Mucosa of rectum (tissue), 2 donors: ENCODE data around the gene TPM4.
A peak's percentile ranks its signal among the peaks of the same experiment; 100 is the strongest.
"Not testable (repeated sequence)": the region's sequence is repeated elsewhere in the genome, so short reads cannot be mapped to it uniquely, and the experiment has no call there.

Experiments used
- H3K27ac ChIP-seq, 2 donors: one replicate each; pipeline ENCODE4 v1.7.0; 2013; ENCODE audit warnings: inconsistent platforms in 2 of 2, low read depth in 2 of 2, low read length in 2 of 2
- H3K27me3 ChIP-seq, 2 donors: one replicate each; pipeline ENCODE4 v1.7.0; 2013; ENCODE audit warnings: low read length in 2 of 2; ENCODE audit not compliant: control insufficient read depth in 2 of 2, insufficient read depth in 2 of 2
- H3K36me3 ChIP-seq, 2 donors: one replicate each; pipeline ENCODE4 v1.7.0; 2013; ENCODE audit warnings: low read length in 2 of 2; ENCODE audit not compliant: control insufficient read depth in 2 of 2, insufficient read depth in 2 of 2
- H3K4me1 ChIP-seq, 2 donors: one replicate each; pipeline ENCODE4 v1.7.0; 2013; ENCODE audit warnings: low read length in 2 of 2, mild to moderate bottlenecking in 1 of 2; ENCODE audit not compliant: control insufficient read depth in 2 of 2, insufficient read depth in 2 of 2
- H3K4me3 ChIP-seq, 2 donors: one replicate each; pipeline ENCODE4 v1.7.0; 2013; ENCODE audit warnings: low read length in 2 of 2
- H3K9ac ChIP-seq, 2 donors: one replicate each; pipeline ENCODE4 v1.7.0; 2013; ENCODE audit warnings: low read length in 2 of 2, low read depth in 1 of 2, mild to moderate bottlenecking in 1 of 2
- H3K9me3 ChIP-seq, 2 donors: one replicate each; pipeline ENCODE4 v1.7.0; 2013; ENCODE audit warnings: low read length in 2 of 2; ENCODE audit not compliant: control insufficient read depth in 2 of 2
- donor health status: healthy.
- donor health status: Normal muscosa, but diverticular disease.

The TPM4 gene

GRCh38 chr19:16078759-16079707 lies 2.7 kb downstream of the TPM4 start:
- peak overlapping the region; percentile 90 to 97 for H3K9ac ChIP-seq
- peaks cover 23 to 32% of the 10 kb centered on the region in 2 donors for H3K4me1 ChIP-seq
- H3K4me3 ChIP-seq, result peak overlapping the region; percentile 75 to 77
- no peaks in the 10 kb centered on the region for H3K27me3 ChIP-seq
- no peaks in the 10 kb centered on the region for H3K9me3 ChIP-seq
- peak overlapping the region; percentile 98 to 99 for H3K27ac ChIP-seq
- peaks cover 20 to 32% of the 10 kb centered on the region in 2 donors for H3K36me3 ChIP-seq

- Histone ChIP-seq H3K9me3 (no peaks in the 10 kb centered on the region), H3K27me3 (no peaks in the 10 kb centered on the region), H3K4me1 (peaks cover 22 to 26% of the 10 kb centered on the region in 2 donors), H3K27ac (no peak overlapping the region), H3K9ac (no peak overlapping the region), H3K4me3 (no peak overlapping the region), H3K36me3 (peaks cover 58 to 74% of the 10 kb centered on the region in 2 donors)
Measured at GRCh38 chr19:16084067-16084685, 7.9 kb downstream of the TPM4 start.

- no peaks in the 10 kb centered on the region for H3K27me3 ChIP-seq
- H3K9ac ChIP-seq, result peak overlapping the region in 1 of 2 donors; percentile 6
- H3K9me3 ChIP-seq, result no peaks in the 10 kb centered on the region
- H3K36me3 ChIP-seq, result peaks cover 61 to 81% of the 10 kb centered on the region in 2 donors
- no peak overlapping the region for H3K27ac ChIP-seq
- H3K4me1 ChIP-seq, result peaks cover 17 to 25% of the 10 kb centered on the region in 2 donors
- H3K4me3 ChIP-seq, result no peak overlapping the region
Measured at GRCh38 chr19:16085115-16085514, 8.8 kb downstream of the TPM4 start.

- H3K27ac ChIP-seq, H3K27me3 ChIP-seq, H3K9me3 ChIP-seq, H3K4me3 ChIP-seq, H3K9ac ChIP-seq: not testable (repeated sequence)
- Histone ChIP-seq H3K36me3 (peaks cover 70 to 87% of the 10 kb centered on the region in 2 donors), H3K4me1 (peaks cover 14 to 22% of the 10 kb centered on the region in 2 donors)
Measured at GRCh38 chr19:16087404-16087803, 11.1 kb downstream of the TPM4 start.

- H3K27me3 ChIP-seq, result no peaks in the 10 kb centered on the region
- H3K4me1 ChIP-seq, result peaks cover 14 to 22% of the 10 kb centered on the region in 2 donors
- no peak overlapping the region for H3K4me3 ChIP-seq
- H3K27ac ChIP-seq, result peak overlapping the region; percentile 62 to 65
- H3K9ac ChIP-seq, result peak overlapping the region; percentile 32 to 39
- H3K9me3 ChIP-seq, result no peaks in the 10 kb centered on the region
- peaks cover 71 to 86% of the 10 kb centered on the region in 2 donors for H3K36me3 ChIP-seq
Measured at GRCh38 chr19:16087940-16088339, 11.6 kb downstream of the TPM4 start.

- Histone ChIP-seq H3K9me3 (no peaks in the 10 kb centered on the region), H3K9ac (peak overlapping the region; percentile 32 to 39), H3K27ac (peak overlapping the region; percentile 62 to 65), H3K27me3 (no peaks in the 10 kb centered on the region), H3K36me3 (peaks cover 70 to 86% of the 10 kb centered on the region in 2 donors), H3K4me1 (peaks cover 14 to 24% of the 10 kb centered on the region in 2 donors), H3K4me3 (no peak overlapping the region)
Measured at GRCh38 chr19:16088351-16089009, 12.2 kb downstream of the TPM4 start.

- H3K27ac ChIP-seq, result peak overlapping the region; percentile 62 to 65
- H3K4me1 ChIP-seq, result peaks cover 14 to 26% of the 10 kb centered on the region in 2 donors
- no peaks in the 10 kb centered on the region for H3K27me3 ChIP-seq
- no peak overlapping the region for H3K4me3 ChIP-seq
- peaks cover 69 to 86% of the 10 kb centered on the region in 2 donors for H3K36me3 ChIP-seq
- no peaks in the 10 kb centered on the region for H3K9me3 ChIP-seq
- H3K9ac ChIP-seq, result peak overlapping the region in 1 of 2 donors; percentile 23
Measured at GRCh38 chr19:16089010-16089846, 12.9 kb downstream of the TPM4 start.

- Histone ChIP-seq H3K27ac (no peak overlapping the region), H3K36me3 (peaks cover 65 to 85% of the 10 kb centered on the region in 2 donors), H3K27me3 (no peaks in the 10 kb centered on the region), H3K9me3 (no peaks in the 10 kb centered on the region), H3K4me1 (peaks cover 14 to 29% of the 10 kb centered on the region in 2 donors), H3K4me3 (no peak overlapping the region), H3K9ac (no peak overlapping the region)
Measured at GRCh38 chr19:16091546-16092475, 15.5 kb downstream of the TPM4 start.
